C4-2B (cell line): Measurements from ENCODE around the gene BAK1.

Source experiments
- CTCF ChIP-seq: fragments of 450-650 bp; conservative IDR thresholded peaks from 2 replicates; pipeline ENCODE4 v1.5.1; 2017; ENCODE audit warnings: mild to moderate bottlenecking
- ZFX ChIP-seq: fragments of 450-650 bp; IDR thresholded peaks from 2 replicates; pipeline ENCODE4 v1.6.1; 2017

- no peak for TF ChIP-seq CTCF
- no peak for TF ChIP-seq ZFX
These were observed 32.6 kb downstream of the BAK1 start for GRCh38 chr6:33547499-33547898.
